CD14-positive monocyte (primary cell): ENCODE measurements around the gene MR1. TPM values are rescaled to one million over a fixed set of nuclear protein-coding genes. Genes with fewer than 3 reads are reported as not detected.
A peak's percentile ranks its signal among the peaks of the same experiment; 100 is the strongest.

Source experiments
- DNase-seq, 3 donors: peaks; one replicate each; pipeline ENCODE4 v3.0.0-alpha.2; 2011 to 2022
- H2AFZ ChIP-seq: 2 replicates; pipeline ENCODE4 v1.6.0; 2012; ENCODE audit warnings: mild to moderate bottlenecking, low read depth, low read length, inconsistent platforms; ENCODE audit not compliant: insufficient read depth, poor library complexity, severe bottlenecking
- H3K27ac ChIP-seq, 2 donors: 1 replicate in 1 of 2; 2 replicates in 1 of 2; pipeline ENCODE4 v1.5.1; 2012 to 2013; ENCODE audit warnings: low read length in 2 of 2, control low read depth in 1 of 2, inconsistent platforms in 1 of 2, low read depth in 1 of 2, mild to moderate bottlenecking in 1 of 2
- H3K27me3 ChIP-seq, 2 donors: one replicate each; pipeline versions ENCODE4 v1.6.0 to v1.6.1; 2011 to 2013; ENCODE audit warnings: low read length in 2 of 2; ENCODE audit not compliant: control insufficient read depth in 2 of 2, insufficient read depth in 2 of 2
- H3K36me3 ChIP-seq, 2 donors: replicated peaks in 1 of 2; 1 replicate in 1 of 2; 2 replicates in 1 of 2; pipeline versions ENCODE4 v1.5.1 to v1.6.1; 2012 to 2013; ENCODE audit warnings: low read length in 2 of 2, control low read depth in 1 of 2, inconsistent platforms in 1 of 2, mild to moderate bottlenecking in 1 of 2; ENCODE audit not compliant: insufficient read depth in 2 of 2, control insufficient read depth in 1 of 2
- H3K4me1 ChIP-seq, 2 donors: 1 replicate in 1 of 2; 2 replicates in 1 of 2; pipeline versions ENCODE4 v1.5.1 to v1.6.1; 2012 to 2013; ENCODE audit warnings: low read length in 2 of 2, control low read depth in 1 of 2, inconsistent platforms in 1 of 2, mild to moderate bottlenecking in 1 of 2, moderate library complexity in 1 of 2; ENCODE audit not compliant: insufficient read depth in 2 of 2, control insufficient read depth in 1 of 2
- H3K4me2 ChIP-seq: replicated peaks from 2 replicates; pipeline ENCODE3; 2012; ENCODE audit warnings: low read length, moderate library complexity, mild to moderate bottlenecking; ENCODE audit not compliant: poor library complexity, severe bottlenecking; ENCODE audit errors: extremely low read depth
- H3K4me3 ChIP-seq, 3 experiments: fragments of 200-600 bp in 1 of 3; sonication (generic) in 1 of 3; replicated peaks in 1 of 3; 1 replicate in 2 of 3; 2 replicates in 1 of 3; pipeline ENCODE4 v1.5.1; 2011 to 2013; ENCODE audit warnings: low read length in 3 of 3, mild to moderate bottlenecking in 3 of 3, control low read depth in 2 of 3, low read depth in 2 of 3, inconsistent platforms in 1 of 3, moderate library complexity in 1 of 3
- H3K79me2 ChIP-seq: 2 replicates; pipeline ENCODE4 v1.6.0; 2012; ENCODE audit warnings: mild to moderate bottlenecking, control low read depth, inconsistent platforms, low read length, moderate library complexity; ENCODE audit not compliant: insufficient read depth
- H3K9ac ChIP-seq: 2 replicates; pipeline ENCODE4 v1.6.0; 2017; ENCODE audit warnings: low read length, mild to moderate bottlenecking; ENCODE audit not compliant: insufficient read depth, poor library complexity, severe bottlenecking
- H3K9me3 ChIP-seq, 2 donors: replicated peaks in 1 of 2; 1 replicate in 1 of 2; 2 replicates in 1 of 2; pipeline versions ENCODE4 v1.5.1 to v1.6.1; 2012 to 2013; ENCODE audit warnings: low read length in 2 of 2, control low read depth in 1 of 2; ENCODE audit not compliant: control insufficient read depth in 1 of 2, insufficient read depth in 1 of 2
- H4K20me1 ChIP-seq: 2 replicates; pipeline ENCODE4 v1.6.0; 2012; ENCODE audit warnings: mild to moderate bottlenecking, low read length, control low read depth, moderate library complexity; ENCODE audit not compliant: insufficient read depth
- H3K27ac Mint-ChIP-seq, 7 donors: one replicate each; pipeline ENCODE4 v1.8.0; 2020; ENCODE audit warnings: mild to moderate bottlenecking in 7 of 7, mixed read lengths in 7 of 7, moderate library complexity in 6 of 7, inconsistent platforms in 2 of 7
- H3K27me3 Mint-ChIP-seq, 3 donors: one replicate each; pipeline ENCODE4 v1.8.0; 2021 to 2022; ENCODE audit warnings: low read depth in 3 of 3, mild to moderate bottlenecking in 3 of 3, mixed read lengths in 3 of 3, moderate library complexity in 3 of 3, inconsistent platforms in 1 of 3
- H3K36me3 Mint-ChIP-seq, 2 donors: one replicate each; pipeline ENCODE4 v1.8.0; 2020; ENCODE audit warnings: mixed read lengths in 2 of 2, inconsistent platforms in 1 of 2, mild to moderate bottlenecking in 1 of 2
- H3K4me1 Mint-ChIP-seq: one replicate; pipeline ENCODE4 v1.8.0; 2020; ENCODE audit warnings: mild to moderate bottlenecking, mixed read lengths
- H3K4me3 Mint-ChIP-seq, 2 donors: one replicate each; pipeline ENCODE4 v1.8.0; 2020; ENCODE audit warnings: mild to moderate bottlenecking in 2 of 2, mixed read lengths in 2 of 2, moderate library complexity in 1 of 2
- H3K9me3 Mint-ChIP-seq, 7 donors: one replicate each; pipeline ENCODE4 v1.8.0; 2020 to 2022; ENCODE audit warnings: mixed read lengths in 7 of 7, mild to moderate bottlenecking in 6 of 7, moderate library complexity in 6 of 7, inconsistent platforms in 2 of 7
- WGBS: methylation state at CpG from one replicate; pipeline ENCODE4 v1.1.5; 2013; ENCODE audit warnings: missing lambda C conversion rate; ENCODE audit not compliant: insufficient coverage; 5-methylcytosine and 5-hydroxymethylcytosine counted together
- intact Hi-C, 2 donors: fragments of 100-400 bp; cut with micrococcal nuclease; formaldehyde crosslinking; loops; one replicate each; pipeline versions ENCODE4 v1.15.0 to v1.15.1; 2023
- polyA plus RNA-seq, 3 donors: library from polyadenylated mRNA; depleted of rRNA in 1 of 3; unstranded in 2 of 3; stranded (reverse) in 1 of 3; fragments of 300-500 nt in 2 of 3; fragments of >200 nt in 1 of 3; fragmentation: Illumina TruSeq in 2 of 3; gene quantifications; 1 replicate in 2 of 3; 2 replicates in 1 of 3; pipeline ENCODE4 v1.2.3, GENCODE V29; 2012 to 2021
- TF ChIP-seq, protein P1 (sequence below): fragments of 200-600 bp; IDR thresholded peaks from one replicate; pipeline ENCODE4 v1.8.0; 2022; ENCODE audit warnings: antibody characterized with exemption, mild to moderate bottlenecking

Gene MR1
- polyA plus RNA-seq, 3 donors, result 17.7 to 46.9 (median 40.9) TPM

DNA sequence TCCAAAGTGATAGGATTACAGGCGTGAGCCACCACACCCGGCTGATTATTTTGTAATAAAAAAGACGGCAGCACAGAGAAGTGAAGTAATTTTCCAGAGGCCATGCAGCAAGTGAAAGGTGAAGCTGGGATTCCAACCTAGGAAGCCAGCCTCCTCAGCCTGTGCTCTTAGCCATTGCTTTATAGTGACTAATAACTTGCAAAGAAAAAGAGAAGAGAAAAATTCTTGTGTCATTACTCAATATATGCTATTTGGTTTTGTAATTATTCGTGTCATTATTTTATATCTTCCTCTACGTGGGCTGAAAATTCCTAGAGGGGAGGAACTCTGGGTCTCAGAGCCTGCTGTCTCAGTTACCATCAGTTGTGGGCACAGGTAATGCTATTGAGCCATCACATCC lies 53.1 kb downstream of the MR1 start:
- peak overlapping the region; percentile 91 for H3K4me2 ChIP-seq

DNA sequence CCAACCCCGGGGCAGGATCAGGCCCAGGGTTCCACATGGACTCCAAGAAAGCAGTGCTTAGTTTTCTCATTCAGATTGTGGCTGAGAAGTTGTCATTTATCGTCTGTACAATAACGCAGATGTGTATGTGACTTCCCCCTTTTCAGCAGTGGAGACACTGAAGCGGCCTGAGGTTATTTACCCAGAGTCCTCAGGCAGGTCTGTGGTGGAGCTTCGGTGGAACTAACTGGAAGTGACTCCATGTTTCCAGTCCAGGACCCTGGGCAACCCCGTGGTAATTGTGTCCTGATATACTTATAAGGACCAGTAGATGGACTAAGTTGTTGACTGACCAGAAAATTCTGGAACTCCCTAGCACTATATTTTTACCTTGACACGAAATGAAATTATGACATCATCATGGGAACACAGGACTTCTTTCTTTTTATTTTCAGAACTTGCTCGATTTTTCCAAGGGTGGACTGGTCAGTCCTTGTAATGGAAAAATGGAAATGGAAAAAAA lies 53.7 kb downstream of the MR1 start:
- Histone ChIP-seq H3K4me2 (peak overlapping the region; percentile 91), H3K4me1 (peaks cover 53 to 59% of the 10 kb centered on the region in 2 donors), H3K9ac (peak overlapping the region; percentile 97), H3K36me3 (peaks cover 0 to 10% of the 10 kb centered on the region in 2 donors), H4K20me1 (peaks cover 42% of the 10 kb centered on the region), H3K27ac (peak overlapping the region; percentile 82 to 92), H2AFZ (no peak overlapping the region), H3K9me3 (no peaks in the 10 kb centered on the region), H3K4me3 (peak overlapping the region; percentile 65 to 93 (median 91)), H3K79me2 (peaks cover 49% of the 10 kb centered on the region), H3K27me3 (no peaks in the 10 kb centered on the region)
- Mint-ChIP-seq H3K27me3 (no peaks in the 10 kb centered on the region), H3K9me3 (peaks cover 0 to 2% (median 0%) of the 10 kb centered on the region in 7 donors), H3K4me1 (peaks cover 53% of the 10 kb centered on the region), H3K27ac (peak overlapping the region; percentile 97 to 99 (median 98)), H3K4me3 (peak overlapping the region; percentile 99), H3K36me3 (peaks cover 12 to 16% of the 10 kb centered on the region in 2 donors)
- intact Hi-C loops, result loop anchor here (5.0 to 10.0 kb wide), 3 partner anchors 45 to 65 kb away; partner anchors contain the start of genes MR1 (in 1 of the 2) and STX6 (in 1 of the 2)
- TF ChIP-seq, protein P1, sequence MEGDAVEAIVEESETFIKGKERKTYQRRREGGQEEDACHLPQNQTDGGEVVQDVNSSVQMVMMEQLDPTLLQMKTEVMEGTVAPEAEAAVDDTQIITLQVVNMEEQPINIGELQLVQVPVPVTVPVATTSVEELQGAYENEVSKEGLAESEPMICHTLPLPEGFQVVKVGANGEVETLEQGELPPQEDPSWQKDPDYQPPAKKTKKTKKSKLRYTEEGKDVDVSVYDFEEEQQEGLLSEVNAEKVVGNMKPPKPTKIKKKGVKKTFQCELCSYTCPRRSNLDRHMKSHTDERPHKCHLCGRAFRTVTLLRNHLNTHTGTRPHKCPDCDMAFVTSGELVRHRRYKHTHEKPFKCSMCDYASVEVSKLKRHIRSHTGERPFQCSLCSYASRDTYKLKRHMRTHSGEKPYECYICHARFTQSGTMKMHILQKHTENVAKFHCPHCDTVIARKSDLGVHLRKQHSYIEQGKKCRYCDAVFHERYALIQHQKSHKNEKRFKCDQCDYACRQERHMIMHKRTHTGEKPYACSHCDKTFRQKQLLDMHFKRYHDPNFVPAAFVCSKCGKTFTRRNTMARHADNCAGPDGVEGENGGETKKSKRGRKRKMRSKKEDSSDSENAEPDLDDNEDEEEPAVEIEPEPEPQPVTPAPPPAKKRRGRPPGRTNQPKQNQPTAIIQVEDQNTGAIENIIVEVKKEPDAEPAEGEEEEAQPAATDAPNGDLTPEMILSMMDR, result peak; percentile 30
- DNase-seq, result peak; percentile 78 to 89 (median 82)
- WGBS, result 0% methylated on average over 2 of the region's 8 CpGs

More for the DNA sequence above, 53.1 kb downstream of the MR1 start:
- TF ChIP-seq, protein P1, result no peak
- Histone ChIP-seq H4K20me1 (peaks cover 37% of the 10 kb centered on the region), H3K36me3 (peaks cover 0 to 5% of the 10 kb centered on the region in 2 donors), H3K4me3 (peak overlapping the region in 2 of 3 experiments; percentile 65 to 91), H3K27ac (peak overlapping the region; percentile 82 to 92), H3K9ac (peak overlapping the region; percentile 97), H3K9me3 (no peaks in the 10 kb centered on the region), H3K79me2 (peaks cover 43% of the 10 kb centered on the region), H3K27me3 (no peaks in the 10 kb centered on the region), H2AFZ (no peak overlapping the region), H3K4me1 (peaks cover 48 to 54% of the 10 kb centered on the region in 2 donors)
- peaks cover 49% of the 10 kb centered on the region for H3K4me1 Mint-ChIP-seq
- peak; percentile 59 to 90 (median 86) for DNase-seq
- intact Hi-C loops, result loop anchor here (5.0 to 10.0 kb wide), 3 partner anchors 45 to 65 kb away; partner anchors contain the start of genes MR1 (in 1 of the 2) and STX6 (in 1 of the 2)
- peak overlapping the region; percentile 97 to 99 (median 98) for H3K27ac Mint-ChIP-seq
- peaks cover 0 to 2% (median 0%) of the 10 kb centered on the region in 7 donors for H3K9me3 Mint-ChIP-seq
- H3K36me3 Mint-ChIP-seq, result peaks cover 8 to 13% of the 10 kb centered on the region in 2 donors
- peak overlapping the region; percentile 99 for H3K4me3 Mint-ChIP-seq
- no peaks in the 10 kb centered on the region for H3K27me3 Mint-ChIP-seq
- WGBS, result no CpG with 5 or more reads among the region's 5 CpGs
